Neutrophil (primary cell): Measurements from ENCODE around the gene UCP2.

Experiments used
- H3K27ac ChIP-seq: fragments of 200-600 bp; sonication (generic); 2 replicates; pipeline ENCODE4 v1.5.1; 2016; ENCODE audit warnings: mild to moderate bottlenecking, moderate library complexity
- H3K27me3 ChIP-seq: fragments of 200-600 bp; sonication (generic); 2 replicates; pipeline ENCODE4 v1.6.0; 2016; ENCODE audit warnings: mild to moderate bottlenecking
- H3K36me3 ChIP-seq: fragments of 200-600 bp; sonication (generic); 2 replicates; pipeline ENCODE4 v1.5.1; 2017
- H3K4me1 ChIP-seq, 2 experiments: fragments of 200-600 bp in 1 of 2; sonication (generic) in 1 of 2; 1 replicate in 1 of 2; 2 replicates in 1 of 2; pipeline versions ENCODE4 v1.5.1 to v1.6.1; 2013 to 2016; ENCODE audit warnings: low read depth in 1 of 2, low read length in 1 of 2, mild to moderate bottlenecking in 1 of 2, moderate library complexity in 1 of 2; ENCODE audit not compliant: control insufficient read depth in 1 of 2, insufficient read depth in 1 of 2
- H3K4me3 ChIP-seq, 2 experiments: fragments of 200-600 bp in 1 of 2; sonication (generic) in 1 of 2; 1 replicate in 1 of 2; 2 replicates in 1 of 2; pipeline ENCODE4 v1.5.1; 2013 to 2016; ENCODE audit warnings: low read depth in 1 of 2, low read length in 1 of 2, mild to moderate bottlenecking in 1 of 2, moderate library complexity in 1 of 2
- H3K9me3 ChIP-seq: fragments of 200-600 bp; sonication (generic); 2 replicates; pipeline ENCODE4 v1.5.1; 2016
- TF ChIP-seq, protein P1 (sequence below): fragments of 200-600 bp; sonication (generic); IDR thresholded peaks from 2 replicates; pipeline ENCODE4 v1.5.1; 2016; ENCODE audit warnings: antibody characterized with exemption

UCP2 gene

DNA sequence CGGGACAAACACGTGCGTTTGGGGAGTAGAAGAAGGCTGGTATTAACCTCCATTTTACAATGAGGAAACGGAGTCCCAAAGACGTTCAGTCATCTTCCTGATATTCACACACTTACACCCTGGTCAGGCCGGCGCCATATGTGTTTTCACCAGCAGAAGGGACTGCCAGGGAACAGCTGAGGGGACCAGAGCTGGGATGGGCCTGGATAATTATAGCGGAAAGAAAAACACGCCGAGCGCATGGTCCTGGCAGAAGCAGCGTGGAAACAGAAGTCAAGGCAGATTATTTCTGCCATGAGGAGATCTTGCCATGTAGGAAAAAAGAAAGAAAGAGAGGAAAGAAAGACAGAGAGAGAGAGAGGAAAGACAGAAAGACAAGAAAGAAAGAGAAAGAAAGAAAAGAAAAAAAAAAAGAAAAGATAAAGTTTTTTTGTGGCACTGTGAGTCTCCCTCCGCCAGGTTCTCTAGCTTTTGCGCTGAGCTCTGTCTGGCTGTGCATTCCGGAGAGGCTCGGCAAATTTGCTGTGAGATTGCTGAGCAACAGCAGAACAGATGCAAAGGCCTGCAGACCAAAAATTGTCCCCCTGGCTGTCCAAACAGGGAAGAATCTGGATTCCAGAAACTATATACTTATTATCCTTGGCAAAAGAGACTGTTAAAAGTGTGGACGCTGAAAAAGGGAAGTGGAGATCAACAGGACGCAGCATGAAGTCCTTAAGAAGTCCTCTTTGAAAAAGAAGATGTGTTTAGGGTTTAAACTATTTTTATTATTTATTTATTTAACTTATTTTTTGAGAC is 1.3 kb upstream of the UCP2 start:
- TF ChIP-seq, protein P1, sequence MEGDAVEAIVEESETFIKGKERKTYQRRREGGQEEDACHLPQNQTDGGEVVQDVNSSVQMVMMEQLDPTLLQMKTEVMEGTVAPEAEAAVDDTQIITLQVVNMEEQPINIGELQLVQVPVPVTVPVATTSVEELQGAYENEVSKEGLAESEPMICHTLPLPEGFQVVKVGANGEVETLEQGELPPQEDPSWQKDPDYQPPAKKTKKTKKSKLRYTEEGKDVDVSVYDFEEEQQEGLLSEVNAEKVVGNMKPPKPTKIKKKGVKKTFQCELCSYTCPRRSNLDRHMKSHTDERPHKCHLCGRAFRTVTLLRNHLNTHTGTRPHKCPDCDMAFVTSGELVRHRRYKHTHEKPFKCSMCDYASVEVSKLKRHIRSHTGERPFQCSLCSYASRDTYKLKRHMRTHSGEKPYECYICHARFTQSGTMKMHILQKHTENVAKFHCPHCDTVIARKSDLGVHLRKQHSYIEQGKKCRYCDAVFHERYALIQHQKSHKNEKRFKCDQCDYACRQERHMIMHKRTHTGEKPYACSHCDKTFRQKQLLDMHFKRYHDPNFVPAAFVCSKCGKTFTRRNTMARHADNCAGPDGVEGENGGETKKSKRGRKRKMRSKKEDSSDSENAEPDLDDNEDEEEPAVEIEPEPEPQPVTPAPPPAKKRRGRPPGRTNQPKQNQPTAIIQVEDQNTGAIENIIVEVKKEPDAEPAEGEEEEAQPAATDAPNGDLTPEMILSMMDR = no peak
- Histone ChIP-seq H3K4me3 (peak overlapping the region; percentile 66 to 89), H3K36me3 (peaks cover 7% of the 10 kb centered on the region), H3K27me3 (no peaks in the 10 kb centered on the region), H3K27ac (peak overlapping the region; percentile 87), H3K9me3 (no peaks in the 10 kb centered on the region), H3K4me1 (peaks cover 43 to 48% of the 10 kb centered on the region in 2 experiments)

- Histone ChIP-seq H3K4me1 (peaks cover 49 to 52% of the 10 kb centered on the region in 2 experiments), H3K9me3 (no peaks in the 10 kb centered on the region), H3K4me3 (peak overlapping the region; percentile 66 to 89), H3K36me3 (peaks cover 14% of the 10 kb centered on the region), H3K27ac (peak overlapping the region; percentile 87), H3K27me3 (no peaks in the 10 kb centered on the region)
- TF ChIP-seq, protein P1 = peak; percentile 48
These were observed 522 bp upstream of the UCP2 start for GRCh38 chr11:73982990-73983740.

GRCh38 chr11:73981051-73981805 is 1.4 kb downstream of the UCP2 start:
- Histone ChIP-seq H3K36me3 (peaks cover 34% of the 10 kb centered on the region), H3K27ac (peak overlapping the region; percentile 87), H3K4me1 (peaks cover 49 to 52% of the 10 kb centered on the region in 2 experiments), H3K4me3 (peak overlapping the region; percentile 66 to 89), H3K27me3 (no peaks in the 10 kb centered on the region), H3K9me3 (no peaks in the 10 kb centered on the region)
- TF ChIP-seq, protein P1 = no peak

DNA sequence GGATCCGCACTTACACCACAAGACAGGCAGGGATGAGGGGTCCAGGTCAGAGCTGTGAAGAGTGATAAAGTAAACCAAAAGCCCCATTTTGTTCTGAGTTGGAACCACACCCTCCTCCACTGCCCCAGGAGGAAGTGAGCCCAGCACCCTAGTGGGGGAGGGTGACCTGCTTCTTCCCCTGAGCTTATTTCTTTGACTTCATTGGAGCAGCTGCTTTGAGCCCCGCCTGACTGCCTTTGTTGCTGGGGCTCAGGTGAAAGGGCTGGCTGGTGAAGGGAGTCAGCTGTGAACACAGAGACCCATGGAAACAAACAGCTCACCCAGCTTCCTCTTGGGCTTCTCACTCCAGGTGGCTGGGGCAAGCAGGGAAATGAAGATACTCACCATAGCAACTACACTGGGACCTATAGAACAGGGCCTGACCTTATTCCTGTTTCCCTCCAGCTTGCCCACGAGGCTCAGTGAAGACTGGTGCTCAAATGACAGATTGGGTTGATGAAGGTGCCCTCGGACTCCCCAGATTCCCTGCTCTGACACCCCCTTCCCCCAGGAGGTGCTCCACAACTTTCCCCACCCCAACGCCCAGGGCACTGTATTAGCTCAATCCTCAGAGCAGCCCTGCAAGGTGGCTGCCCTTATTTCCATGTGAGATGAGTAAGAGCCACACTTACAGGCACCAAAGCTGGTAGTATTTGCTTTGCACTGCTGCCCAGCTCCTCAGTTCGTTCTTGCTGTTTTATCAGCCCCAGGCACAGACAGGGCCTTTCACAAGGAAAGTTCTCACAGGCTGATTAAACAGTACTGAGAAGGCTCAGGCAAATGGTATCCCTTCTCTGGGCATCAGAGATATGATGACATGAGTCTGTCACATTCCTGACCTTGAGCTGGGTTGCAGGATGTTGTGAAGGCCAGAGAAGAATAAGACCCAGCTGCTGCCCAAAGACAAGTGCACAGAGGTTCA is 2.4 kb downstream of the UCP2 start:
- Histone ChIP-seq H3K9me3 (no peaks in the 10 kb centered on the region), H3K27me3 (no peaks in the 10 kb centered on the region), H3K27ac (peak overlapping the region; percentile 87), H3K4me1 (peaks cover 49 to 52% of the 10 kb centered on the region in 2 experiments), H3K36me3 (peaks cover 43% of the 10 kb centered on the region), H3K4me3 (peak overlapping the region; percentile 66 to 89)
- TF ChIP-seq, protein P1 = no peak
